Measurements from ENCODE around the gene DDC. TPM values are rescaled to one million over a fixed set of nuclear protein-coding genes. Genes with fewer than 3 reads are reported as not detected.
"Not testable (repeated sequence)": the region's sequence is repeated elsewhere in the genome, so short reads cannot be mapped to it uniquely, and the experiment has no call there.

Gene DDC
- total RNA-seq, 1 experiment from 2014 or later, result not detected

DNA sequence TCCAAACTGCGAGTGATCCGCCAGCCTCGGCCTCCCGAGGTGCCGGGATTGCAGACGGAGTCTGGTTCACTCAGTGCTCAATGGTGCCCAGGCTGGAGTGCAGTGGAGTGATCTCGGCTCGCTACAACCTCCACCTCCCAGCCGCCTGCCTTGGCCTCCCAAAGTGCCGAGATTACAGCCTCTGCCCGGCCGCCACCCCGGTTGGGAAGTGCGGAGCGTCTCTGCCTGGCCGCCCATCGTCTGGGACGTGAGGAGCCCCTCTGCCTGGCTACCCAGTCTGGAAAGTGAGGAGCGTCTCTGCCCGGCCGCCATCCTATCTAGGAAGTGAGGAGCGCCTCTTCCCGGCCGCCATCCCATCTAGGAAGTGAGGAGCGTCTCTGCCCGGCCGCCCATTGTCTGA lies 106.0 kb downstream of the DDC start:
- not testable (repeated sequence) for DNase-seq (ENCODE audit: low spot score)

DNA sequence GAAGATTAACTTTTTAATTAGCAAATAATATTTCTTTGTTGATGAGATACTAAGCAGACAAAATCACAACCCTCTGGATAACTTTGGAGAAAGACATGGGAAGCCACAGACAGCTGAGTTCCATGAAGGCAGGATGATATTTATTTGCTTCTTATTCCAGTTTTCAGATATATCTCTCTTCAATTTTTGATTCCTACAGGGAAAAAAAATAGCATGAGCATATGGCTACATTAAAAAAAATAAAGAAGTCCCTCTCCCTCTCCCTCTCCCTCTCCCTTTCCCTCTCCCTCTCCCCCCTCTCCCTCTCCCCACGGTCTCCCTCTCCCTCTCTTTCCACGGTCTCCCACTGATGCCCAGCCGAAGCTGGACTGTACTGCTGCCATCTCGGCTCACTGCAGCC lies 106.6 kb downstream of the DDC start:
- not testable (repeated sequence) for DNase-seq (ENCODE audit: low spot score)

DNA sequence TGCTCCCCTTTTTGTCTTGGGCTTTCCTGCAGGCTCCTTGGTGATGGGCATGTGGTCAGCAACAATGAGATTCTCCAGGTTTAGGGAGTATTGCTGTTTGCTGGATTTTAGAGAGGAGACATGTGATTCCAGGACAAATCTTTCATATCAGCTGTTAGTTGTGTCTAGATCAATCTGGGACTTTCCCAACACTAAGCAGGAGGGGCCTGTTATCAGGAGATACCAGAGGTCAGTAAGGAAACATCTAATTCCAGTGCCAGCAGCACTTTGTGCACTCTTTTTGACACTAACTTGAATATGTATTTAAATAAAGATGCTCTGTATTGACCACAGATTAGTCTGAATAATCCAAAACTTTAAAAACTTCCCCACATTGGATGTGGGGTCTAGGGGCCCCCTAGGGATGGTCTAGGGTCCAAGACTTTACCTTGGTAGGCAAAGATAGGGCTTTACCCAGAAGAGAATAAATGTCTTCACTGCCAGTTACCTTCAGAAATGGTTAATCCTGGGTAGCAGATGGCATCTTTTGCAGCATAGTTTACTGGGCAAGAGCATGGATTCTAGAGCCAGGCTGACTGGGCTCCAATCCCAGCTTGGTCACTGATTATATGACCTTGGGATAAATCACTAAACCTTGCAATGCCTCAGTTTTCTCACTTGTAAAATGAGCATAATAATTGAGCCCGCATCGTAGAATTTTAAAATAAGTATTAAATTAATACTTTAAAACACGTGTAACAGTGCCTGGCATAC lies 108.7 kb downstream of the DDC start:
- no peak for DNase-seq (ENCODE audit: low spot score)

DNA sequence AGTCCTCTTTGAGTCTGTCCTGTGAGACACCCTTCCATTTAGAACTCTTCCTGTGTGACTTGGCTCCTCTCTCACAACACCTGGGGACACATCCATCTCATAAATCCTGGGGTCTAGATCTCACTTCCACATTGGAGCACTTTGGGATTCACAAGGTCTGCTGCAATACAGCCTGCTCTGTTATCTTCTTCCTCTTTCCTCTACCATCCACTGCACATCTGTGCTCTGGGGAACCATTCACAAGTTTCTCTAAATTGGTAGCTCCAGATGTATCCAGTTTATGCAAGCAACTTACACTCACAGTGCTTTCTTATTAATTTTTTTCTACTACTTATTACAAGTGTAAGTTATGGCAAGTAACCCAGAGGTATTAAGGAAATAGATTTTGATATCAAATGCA lies 109.5 kb downstream of the DDC start:
- no peak for DNase-seq (ENCODE audit: low spot score)

DNA sequence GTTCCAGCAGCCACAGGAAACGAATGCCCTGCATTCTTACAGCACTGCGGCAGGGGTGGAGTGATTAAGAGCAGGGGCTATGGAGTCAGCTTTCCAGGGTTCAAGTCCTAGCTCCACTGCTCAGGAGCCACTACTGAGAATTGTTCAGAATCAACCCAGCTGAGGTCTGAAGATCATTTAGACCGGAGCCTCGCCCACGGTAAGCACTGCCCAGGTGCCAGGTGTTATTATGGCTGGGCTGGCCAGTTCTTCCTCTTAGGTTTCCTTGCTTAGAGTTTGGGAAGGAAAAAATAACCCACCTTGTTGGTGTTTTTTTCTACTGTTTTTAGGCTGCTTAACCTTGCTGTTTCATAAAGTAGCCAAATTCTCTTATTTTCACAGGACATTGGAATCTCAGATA lies 110.2 kb downstream of the DDC start:
- no peak for DNase-seq (ENCODE audit: low spot score)

DNA sequence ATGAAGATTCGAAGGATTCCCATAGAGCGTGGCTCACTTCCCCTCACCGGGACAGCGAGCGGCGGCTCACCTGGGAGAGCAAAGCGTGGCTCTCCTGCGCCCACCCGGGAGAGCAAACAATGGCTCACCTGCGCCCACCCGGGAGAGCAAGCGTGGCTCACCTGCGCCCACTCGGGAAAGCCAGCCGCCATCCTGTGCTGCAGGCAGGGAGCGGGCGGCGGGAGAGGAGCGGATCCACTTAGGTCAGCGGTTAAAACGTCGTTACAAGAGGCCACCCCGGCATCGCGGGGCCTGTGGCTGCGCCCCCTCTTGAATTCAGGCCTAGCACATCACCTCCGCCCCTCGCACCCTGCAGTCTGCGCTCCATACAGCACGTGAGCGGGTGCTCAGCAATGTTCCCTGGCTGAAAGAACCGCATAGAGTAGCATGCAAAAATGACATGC lies 114.6 kb downstream of the DDC start:
- DNase-seq (ENCODE audit: low spot score), result no peak

DNA sequence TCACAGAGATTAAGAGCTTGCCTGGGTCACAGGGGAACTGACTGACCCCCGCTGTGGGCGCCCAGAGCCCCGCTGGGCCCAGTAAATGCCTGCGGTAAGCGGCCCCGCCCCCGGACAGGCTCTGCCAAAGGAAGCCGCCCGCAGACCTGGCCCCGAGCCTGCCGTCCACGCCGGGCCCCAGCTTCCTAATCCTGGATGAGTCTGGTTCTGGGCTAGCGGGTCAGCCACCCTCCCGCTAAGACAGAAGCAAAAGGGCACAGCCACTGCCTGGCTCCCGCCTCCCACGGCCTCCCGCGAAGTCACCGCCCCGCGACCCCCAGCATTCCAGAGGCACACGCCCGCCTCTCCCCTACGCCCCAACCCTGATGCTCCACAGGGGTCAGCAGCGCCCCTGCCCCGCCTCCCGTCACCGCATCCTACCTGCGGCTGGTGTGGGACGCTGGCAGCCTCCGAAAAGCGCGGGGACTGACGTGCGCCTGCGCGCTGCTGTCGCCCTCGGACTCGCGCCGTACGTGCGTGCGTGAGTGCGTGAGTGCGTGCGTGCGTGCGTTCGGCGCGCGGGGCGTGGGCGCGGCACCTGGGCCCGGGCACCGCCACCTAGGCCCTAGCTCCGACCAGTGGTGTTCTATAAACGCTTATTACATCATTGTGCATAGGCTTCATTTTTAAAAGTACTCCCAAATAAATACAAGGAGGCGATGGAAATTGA lies 115.2 kb downstream of the DDC start, which contains the start of gene FIGNL1:
FIGNL1 (minus strand) TSS at position 470 of the 709 bp plus-strand sequence. CDS start 3,063 bp downstream, outside the sequence.
- DNase-seq (ENCODE audit: low spot score), result peak; percentile 81

DNA sequence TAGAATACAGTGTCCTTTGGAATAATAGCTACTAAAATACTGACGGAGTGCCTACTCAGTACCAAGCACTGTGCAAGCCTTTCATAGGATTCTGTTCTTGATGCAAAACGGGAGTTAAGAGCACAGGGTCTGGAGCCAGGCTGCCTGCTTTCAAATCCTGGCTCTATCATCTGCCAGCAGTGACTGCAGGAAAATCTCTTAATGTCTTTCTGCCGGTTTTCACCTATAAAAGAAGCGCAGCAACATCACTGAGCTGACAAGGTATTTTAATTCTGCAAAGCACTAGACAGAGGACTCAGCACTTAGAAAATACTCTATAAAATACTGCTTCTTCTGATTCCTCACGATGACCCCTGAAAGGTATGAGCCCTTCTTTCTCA lies 115.7 kb downstream of the DDC start:
- DNase-seq (ENCODE audit: low spot score), result no peak

DNA sequence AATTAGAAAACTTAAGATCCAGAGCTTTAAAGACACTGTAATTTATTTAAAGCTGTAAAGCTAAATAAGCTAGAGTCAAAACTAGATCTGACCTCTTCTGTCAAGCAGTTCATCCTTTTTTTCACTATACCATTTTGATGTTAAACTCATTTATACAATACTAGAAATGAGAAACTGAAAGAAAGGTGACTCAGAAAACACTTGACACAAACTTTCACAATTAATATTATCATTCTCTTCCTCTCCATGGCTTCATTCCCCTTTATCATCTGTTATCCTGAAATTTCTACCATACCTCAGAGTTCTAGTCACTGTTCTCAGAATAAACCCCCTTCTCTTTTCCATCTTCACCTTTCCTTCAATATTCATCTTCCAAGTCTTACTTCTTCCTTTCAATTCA lies 116.4 kb downstream of the DDC start:
- DNase-seq (ENCODE audit: low spot score), result no peak

DNA sequence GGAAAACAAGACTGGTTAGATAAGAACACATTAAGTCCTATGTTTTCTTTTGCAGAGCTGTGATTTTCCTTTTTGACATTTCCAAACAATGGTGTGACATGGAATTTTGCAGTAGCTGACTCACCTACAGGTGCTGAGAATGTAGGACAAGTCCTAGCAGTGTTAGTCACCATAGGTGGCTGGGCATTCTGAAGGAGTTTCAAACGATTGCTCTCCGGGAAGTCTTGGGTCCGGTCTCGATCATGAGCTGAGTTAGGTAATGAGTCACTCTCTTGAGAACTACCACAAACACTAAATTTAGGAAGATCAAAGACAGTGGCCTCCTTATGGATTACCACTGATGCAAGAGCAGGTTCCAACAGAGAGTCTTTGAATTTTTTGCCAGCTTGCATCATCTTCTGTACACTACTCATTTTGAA lies 118.7 kb downstream of the DDC start:
- peak; percentile 99 for DNase-seq (ENCODE audit: low spot score)

DNA sequence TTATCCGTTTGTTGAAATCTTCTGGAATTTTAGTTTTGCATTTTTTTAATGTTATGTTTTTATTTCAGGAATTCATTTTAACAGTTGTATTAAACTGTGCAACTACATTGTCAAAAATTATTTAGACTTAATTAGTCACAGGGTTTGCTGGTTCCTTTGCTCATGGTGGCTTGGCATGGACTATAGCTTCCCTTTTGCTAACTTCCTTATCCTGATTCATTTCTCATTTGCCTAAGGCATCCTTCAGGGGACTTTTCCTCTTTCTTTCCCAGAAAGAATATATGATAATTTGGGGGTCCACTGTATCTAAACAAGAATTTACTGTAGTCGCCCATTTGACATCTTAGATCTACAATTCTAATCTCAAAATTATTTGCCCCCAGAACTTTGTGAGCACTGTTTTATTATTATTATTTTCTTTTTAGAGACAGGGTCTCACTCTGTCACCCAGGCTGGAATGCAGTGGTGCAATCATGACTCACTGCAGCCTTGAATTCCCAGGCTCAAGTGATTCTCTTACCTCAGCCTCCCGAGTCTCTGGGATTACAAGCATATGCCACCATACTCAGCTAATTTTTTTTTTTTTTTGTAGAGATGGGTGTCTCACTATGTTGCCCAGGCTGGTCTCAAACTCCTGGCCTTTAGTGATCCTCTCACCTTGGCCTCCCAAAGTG lies 128.9 kb downstream of the DDC start:
- peak; percentile 79 for DNase-seq (ENCODE audit: low spot score)

DNA sequence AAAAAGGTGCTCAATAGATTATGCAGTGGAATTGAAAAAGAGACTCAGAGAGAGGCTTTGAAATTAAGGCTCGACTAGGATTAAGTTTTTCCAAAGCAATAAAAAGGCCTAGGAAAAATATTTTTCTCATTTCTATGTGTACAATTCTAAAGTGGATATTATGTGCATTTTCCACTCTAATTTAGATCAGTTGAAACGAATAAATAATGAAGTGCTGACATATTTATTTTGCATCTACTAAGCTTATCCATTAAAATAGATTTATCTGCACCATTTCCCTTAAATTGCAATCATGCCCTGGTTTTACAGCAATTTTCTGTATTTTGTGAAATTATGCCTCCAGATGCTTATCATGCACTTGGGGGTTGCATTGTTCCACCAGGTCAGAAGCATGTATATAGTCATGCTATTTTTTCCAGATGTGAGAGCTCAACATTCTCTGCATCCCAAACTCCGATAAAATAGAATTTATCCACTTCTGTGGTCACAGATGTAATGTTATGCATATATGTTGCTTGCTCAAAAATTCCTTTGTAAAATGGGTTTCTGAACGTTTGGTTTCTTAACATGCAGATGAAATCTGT lies 133.4 kb downstream of the DDC start:
- DNase-seq (ENCODE audit: low spot score), result no peak

DNA sequence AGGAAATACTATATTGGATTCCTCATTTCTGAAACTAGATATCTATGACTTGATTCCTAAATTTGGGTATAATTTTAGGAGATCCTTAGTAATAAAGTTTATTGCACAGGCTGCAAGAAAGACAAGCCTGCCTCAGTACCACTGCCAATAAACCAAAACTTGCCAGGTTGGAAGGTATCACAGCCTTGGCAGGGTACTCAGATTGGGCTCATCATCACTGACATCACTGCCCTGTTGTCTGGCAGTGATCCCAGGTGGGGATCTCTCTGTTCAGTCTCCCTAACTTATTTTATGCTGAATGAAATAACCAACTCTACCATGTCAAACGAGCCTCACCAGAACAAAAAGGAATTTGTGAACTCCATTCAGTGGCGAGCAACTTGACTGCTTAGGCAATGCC lies 133.9 kb downstream of the DDC start:
- no peak for DNase-seq (ENCODE audit: low spot score)

DNA sequence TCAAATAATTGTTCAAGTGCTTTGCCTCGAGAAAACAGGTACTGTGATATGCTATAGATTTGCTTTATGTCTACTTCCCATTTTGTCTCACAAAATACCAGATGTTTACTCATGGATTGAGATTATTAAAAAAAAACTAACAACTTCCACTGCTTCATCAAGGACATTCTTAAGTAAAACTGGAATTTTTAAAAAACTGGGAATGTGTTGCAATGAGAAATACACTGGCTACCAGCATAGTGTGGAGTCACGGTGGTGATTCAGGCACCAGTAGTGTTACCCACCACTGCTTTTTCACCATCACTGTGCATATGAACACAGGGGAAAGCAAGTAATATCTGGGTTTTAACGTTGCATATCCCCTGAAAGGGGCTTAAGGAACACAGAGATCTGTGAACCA lies 136.3 kb downstream of the DDC start:
- DNase-seq (ENCODE audit: low spot score), result no peak

DNA sequence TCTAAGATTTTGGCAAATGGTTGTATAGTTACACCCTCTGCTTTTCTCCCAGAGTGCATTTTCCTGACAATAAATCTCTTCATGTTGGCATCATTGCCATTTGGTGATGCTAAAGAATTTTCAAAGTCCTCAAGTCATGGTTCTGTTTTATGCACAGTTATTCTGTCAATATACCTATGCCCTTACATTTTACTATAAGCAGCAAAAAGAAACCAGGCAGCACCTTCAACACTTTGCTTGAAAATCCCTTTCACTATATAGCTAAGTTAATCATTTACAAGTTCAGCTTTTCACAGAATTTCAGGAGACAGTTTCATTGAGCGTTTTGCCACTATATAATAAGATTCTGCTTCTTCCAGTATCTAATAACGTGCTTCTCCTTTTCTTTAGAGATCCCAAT lies 137.7 kb downstream of the DDC start:
- no peak for DNase-seq (ENCODE audit: low spot score)

DNA sequence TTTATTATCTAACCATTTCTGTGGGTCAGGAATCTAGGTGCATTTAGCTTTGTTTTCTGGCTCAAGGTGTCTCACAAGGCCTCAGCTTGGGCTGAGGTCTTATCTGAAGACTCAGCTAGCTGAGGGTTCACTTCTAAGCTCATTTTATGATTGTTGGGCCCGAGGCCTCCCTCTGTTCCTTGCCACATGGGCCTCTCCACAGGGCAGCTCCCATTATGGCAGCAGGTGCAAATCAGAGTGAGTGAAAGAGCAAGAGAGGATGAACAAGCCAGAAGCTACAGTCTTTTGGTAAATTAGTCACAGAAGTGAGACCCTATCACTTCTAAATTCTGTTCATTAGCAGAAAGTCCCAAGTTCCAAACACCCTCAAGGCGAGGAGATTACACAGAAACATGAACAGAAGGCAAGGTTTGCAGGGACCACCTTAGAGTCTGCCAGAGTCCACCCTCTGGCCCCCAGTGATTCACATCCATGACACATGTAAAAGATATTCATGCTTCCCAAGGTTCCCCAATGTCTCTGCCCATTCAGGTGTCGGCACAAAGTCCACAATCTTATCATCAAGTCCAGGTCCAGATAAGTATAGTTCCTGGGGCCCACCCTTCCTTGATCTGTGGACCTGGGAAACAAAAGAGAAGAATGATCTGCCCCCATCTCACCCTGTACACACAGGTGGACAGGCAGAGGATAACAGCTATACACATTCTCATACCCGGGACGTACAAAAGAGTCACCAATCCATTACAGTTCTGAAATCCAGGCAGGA lies 138.7 kb downstream of the DDC start:
- DNase-seq (ENCODE audit: low spot score), result no peak

DNA sequence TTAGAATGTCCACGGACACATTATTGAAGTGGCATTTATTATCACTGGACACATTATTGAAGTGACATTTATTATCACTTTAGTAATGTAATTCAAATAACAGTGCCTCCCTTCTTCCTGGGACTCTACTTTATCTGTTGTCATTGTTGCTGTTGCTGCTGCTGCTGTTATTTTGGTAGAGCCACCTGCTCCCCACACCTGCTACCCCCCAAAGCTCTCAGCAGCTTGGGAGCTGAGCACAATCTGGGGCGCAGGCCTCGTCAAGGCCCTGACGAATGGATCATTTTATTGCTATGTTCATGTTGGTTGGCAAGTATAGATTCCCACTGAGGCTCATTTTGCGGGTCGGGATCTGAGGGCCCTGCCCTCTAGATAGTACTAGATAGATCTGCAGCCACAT lies 139.9 kb downstream of the DDC start:
- no peak for DNase-seq (ENCODE audit: low spot score)

DNA sequence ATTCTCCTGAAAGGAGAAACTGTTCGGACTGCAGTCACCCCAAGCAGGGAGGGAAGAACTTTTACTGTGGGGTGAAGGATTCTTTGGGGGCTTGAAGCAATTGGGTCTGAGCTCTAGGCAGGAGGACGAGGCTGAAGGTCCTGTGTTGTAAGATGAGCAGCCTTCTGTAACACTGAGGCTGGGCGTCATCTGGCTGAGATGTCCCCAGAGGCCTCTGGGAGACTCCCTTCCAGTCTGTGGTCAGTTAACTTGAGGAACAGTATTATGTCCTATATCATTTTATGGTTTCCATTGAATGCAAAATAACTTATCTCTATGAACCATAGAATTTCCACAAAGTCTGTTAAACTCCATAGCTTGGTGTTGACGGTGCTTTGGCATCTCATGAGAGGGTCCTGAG lies 141.3 kb downstream of the DDC start:
- no peak for DNase-seq (ENCODE audit: low spot score)

DNA sequence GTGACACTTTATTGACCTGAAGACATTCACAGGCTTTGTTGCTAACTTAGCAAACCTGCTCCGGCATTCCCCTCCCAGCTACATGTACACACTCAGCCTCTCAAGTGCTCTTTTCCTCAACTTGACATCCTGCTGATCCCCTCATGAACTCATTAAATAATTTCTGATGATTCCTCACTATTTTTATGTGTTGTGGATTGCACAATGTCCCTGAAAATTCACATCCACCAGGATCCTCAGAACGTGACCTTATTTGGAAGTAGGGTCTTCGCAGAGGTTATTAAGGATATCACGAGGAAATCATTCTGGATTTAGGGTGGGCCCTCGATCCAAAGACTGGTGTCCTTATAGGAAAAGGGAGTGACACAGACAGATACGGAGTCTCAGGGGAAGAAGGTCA lies 142.3 kb downstream of the DDC start:
- no peak for DNase-seq (ENCODE audit: low spot score)

DNA sequence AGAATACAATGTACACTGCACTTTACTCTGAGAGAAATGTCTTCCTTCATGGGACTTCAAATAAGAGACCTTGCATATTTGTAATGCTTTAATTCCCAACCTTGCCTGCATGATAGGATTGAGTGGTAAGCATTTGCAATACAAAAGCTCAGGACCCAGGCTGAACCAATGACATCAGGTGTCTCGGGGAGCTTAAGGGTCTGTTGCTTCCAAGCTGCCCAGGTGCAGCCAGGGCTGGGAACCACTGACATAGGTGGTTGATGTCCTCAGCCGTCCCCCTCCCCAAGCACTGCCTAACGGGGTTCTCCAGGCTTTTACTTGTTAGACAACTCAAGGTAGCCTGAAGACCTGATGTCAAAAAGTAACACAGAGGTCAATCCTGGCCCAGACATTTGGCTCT lies 144.2 kb downstream of the DDC start:
- no peak for DNase-seq (ENCODE audit: low spot score)

DNA sequence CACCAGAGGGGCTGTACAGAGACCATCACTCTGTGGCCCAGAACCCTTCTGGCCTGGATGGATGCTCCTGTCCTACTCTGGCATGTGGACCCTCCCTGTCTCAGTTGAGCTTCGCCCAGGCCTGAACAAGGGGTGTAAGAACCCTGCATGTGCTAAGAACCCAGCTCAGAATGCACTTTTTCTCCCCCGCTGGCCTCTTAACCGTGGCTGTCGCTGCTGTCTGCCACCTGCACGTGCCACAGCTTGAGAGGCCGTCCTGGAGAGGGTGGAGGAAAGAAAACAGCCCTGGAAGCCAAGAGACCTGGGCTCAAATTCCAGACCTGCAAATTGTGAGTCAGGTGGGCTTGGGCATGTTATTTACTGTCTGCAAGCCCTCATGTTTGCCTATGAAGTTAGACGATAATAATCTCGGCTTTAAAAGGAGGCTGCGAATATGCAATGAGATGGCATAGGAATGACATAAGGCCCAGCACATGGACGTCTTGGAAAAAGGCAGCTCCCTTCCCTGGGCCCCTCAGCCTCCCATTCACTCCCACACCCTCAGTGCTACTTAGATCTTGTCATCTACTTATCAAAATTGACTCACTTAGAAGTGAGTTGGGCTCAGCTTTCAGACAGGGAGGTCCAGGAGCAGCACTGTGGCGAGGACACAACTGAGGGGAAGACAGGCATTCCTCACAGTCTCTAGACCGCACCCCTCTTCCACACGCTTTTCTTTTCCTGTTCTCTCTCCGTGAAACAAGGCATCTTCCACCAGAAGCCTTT lies 146.5 kb downstream of the DDC start:
- DNase-seq (ENCODE audit: low spot score), result no peak
